GM12891 (cell line): ENCODE data around the gene CADM2.

Experiments used
- POLR2AphosphoS5 ChIP-seq: IDR thresholded peaks from 2 replicates; pipeline ENCODE4 v1.6.1; 2011; ENCODE audit warnings: low read depth, low read length, control low read depth
- TAF1 ChIP-seq: IDR thresholded peaks from 2 replicates; pipeline ENCODE4 v1.6.1; 2011; ENCODE audit warnings: low read depth, low read length, control low read depth

GRCh38 chr3:85208650-85209049 lies 249.9 kb downstream of the CADM2 start:
- TF ChIP-seq POLR2AphosphoS5 (no peak), TAF1 (no peak)
